Measurements from ENCODE around the gene ANKRD20A1.
"Not testable (repeated sequence)": the region's sequence is repeated elsewhere in the genome, so short reads cannot be mapped to it uniquely, and the experiment has no call there.

The ANKRD20A1 gene

DNA sequence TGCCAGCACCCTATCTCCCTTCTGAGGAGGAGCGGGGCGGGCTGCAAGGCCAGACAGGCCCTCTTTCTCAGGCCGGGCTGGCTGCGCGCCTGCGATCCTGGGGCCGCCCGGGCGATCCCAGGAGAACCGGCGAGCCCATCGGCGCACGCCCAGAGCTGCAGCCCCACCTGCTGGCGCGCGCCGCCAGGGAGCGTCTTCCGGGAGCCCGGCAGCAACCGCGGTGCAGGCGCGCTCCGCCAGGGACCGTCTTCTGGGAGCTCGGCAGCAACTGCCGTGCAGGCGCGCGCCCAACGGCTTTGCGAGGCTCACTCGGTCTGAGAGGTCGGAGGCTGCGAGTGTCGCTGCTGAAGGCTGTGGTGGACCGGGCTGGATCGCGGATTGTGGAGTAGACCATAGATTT is at the start of gene ANKRD20A1:
Gene ANKRD20A1, plus strand, starts transcription at position 61 of the 400 bp plus-strand sequence. CDS start 496 bp downstream, outside the sequence.
- not testable (repeated sequence) for DNase-seq

DNA sequence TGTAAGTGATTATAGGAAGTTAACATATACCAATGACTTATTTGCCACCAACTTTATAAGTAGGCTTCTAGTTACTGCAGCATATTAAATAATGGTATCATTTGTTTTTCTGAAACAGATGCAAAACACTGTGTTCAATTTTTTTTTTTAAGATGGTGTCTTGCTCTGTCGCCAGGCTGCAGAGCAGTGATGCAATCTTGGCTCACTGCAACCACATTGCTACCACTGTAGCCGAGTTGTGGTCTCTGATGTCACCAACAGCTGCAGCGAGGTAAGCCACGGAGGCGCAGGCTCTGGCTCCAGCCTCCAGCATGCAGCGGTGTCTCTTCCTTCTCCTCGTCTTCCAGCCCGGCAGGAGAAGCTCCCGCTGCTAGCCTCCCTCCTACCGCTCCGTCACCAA is 26.6 kb upstream of the ANKRD20A1 start:
- DNase-seq: not testable (repeated sequence)

Measured in islet precursor cell (in vitro differentiated cells).